Ishikawa (cell line): ENCODE results near the gene UBE2I.

Source experiments
- EGR1 ChIP-seq: IDR thresholded peaks from 2 replicates; pipeline ENCODE4 v1.6.1; 2012
- EP300 ChIP-seq: IDR thresholded peaks from 2 replicates; pipeline ENCODE4 v1.6.1; 2012; ENCODE audit warnings: borderline replicate concordance
- NFIC ChIP-seq: IDR thresholded peaks from 2 replicates; pipeline ENCODE4 v1.6.1; 2012
- TF ChIP-seq, protein P1 (sequence below): IDR thresholded peaks from 2 replicates; pipeline ENCODE4 v1.6.1; 2012; ENCODE audit warnings: low read depth, mild to moderate bottlenecking

GRCh38 chr16:1327619-1327947 lies 18.1 kb downstream of the UBE2I start:
- TF ChIP-seq EGR1 = no peak
- no peak for TF ChIP-seq NFIC
- TF ChIP-seq EP300 = no peak
- TF ChIP-seq, protein P1, sequence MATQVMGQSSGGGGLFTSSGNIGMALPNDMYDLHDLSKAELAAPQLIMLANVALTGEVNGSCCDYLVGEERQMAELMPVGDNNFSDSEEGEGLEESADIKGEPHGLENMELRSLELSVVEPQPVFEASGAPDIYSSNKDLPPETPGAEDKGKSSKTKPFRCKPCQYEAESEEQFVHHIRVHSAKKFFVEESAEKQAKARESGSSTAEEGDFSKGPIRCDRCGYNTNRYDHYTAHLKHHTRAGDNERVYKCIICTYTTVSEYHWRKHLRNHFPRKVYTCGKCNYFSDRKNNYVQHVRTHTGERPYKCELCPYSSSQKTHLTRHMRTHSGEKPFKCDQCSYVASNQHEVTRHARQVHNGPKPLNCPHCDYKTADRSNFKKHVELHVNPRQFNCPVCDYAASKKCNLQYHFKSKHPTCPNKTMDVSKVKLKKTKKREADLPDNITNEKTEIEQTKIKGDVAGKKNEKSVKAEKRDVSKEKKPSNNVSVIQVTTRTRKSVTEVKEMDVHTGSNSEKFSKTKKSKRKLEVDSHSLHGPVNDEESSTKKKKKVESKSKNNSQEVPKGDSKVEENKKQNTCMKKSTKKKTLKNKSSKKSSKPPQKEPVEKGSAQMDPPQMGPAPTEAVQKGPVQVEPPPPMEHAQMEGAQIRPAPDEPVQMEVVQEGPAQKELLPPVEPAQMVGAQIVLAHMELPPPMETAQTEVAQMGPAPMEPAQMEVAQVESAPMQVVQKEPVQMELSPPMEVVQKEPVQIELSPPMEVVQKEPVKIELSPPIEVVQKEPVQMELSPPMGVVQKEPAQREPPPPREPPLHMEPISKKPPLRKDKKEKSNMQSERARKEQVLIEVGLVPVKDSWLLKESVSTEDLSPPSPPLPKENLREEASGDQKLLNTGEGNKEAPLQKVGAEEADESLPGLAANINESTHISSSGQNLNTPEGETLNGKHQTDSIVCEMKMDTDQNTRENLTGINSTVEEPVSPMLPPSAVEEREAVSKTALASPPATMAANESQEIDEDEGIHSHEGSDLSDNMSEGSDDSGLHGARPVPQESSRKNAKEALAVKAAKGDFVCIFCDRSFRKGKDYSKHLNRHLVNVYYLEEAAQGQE = no peak
